Posterior cingulate gyrus (tissue), 11 donors: ENCODE results near the gene DUSP16.
"Not testable (repeated sequence)": the region's sequence is repeated elsewhere in the genome, so short reads cannot be mapped to it uniquely, and the experiment has no call there.

Experiments
- DNase-seq, 10 donors: peaks; one replicate each; pipeline versions ENCODE4 v3.0.0 to v3.0.0-alpha.2; 2020 to 2021; ENCODE audit warnings: mixed read lengths in 3 of 10
- intact Hi-C: fragments of 100-400 bp; cut with DNase I; formaldehyde crosslinking; loops from one replicate; pipeline ENCODE4 v1.15.1; 2023

Gene DUSP16

DNA sequence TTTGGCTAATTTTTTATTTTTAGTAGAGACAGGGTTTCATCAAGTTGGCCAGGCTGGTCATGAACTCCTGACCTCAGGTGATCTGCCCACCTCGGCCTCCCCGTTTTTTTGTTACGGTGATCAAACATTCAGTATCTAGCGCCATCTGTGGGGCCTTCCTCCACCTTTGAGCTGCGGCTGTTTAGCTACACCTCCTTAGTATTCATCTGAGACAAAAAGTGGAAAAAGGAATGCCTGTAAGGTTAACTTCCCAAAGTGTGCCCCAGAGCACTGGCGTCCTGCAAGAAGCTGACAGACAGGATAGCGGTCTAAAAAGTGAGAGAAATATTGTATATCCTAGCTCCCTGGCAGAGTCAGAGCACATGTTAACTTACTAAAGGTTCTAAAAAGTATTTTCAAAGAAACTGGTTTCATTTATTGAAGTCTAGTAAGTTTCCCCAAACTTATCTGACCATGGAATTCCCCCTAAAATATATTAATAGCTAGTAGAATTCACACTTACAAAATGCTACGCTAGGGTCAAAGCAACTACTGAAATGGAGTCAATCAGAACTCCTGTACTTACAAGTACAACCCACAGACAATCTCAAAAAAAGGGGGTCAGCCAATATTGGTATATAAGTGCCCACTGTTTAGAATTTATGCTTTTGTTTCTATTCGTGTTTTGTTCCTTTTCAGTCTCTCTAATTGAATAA is 59.1 kb downstream of the DUSP16 start:
- no peak for DNase-seq
- intact Hi-C loops = no loop called here

DNA sequence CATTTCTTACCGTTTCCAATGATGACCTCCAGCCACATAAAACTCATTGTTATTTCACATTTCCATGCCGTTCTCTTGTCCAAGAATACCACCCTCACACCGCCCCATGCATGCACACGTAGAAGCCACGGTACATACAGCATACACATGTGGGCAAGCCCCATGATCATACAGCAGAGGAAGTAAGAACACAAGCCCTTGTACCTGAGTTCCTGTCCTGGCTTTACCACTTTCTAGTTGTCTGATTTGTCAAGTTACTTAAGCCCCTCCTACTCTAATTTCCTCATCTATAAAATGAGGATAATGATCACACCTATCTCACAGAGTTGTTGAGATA is 59.9 kb downstream of the DUSP16 start:
- intact Hi-C loops = no loop called here

GRCh38 chr12:12502130-12502814 is 60.4 kb downstream of the DUSP16 start:
- DNase-seq, intact Hi-C loops: not testable (repeated sequence)

More for the DNA sequence above, 59.9 kb downstream of the DUSP16 start:
- DNase-seq = no peak

DNA sequence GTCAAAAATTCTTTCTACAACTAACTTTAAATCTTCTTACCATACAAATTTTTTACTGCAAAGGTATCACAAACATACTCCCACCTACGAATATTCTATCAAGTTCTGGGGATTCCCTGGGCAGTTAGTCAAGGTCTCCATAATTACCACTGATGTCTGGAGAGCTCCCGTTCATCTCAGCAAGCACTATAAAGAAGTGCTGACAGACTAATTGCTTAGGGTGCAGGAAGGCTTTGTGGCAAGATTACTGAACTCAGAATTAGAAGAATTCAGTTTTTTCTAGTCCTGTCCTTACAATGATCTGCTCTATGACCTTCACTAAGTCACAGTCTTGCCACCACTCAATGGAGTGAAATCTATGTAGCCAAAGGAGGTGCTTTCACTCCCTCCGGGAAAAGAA is 61.5 kb downstream of the DUSP16 start:
- intact Hi-C loops = no loop called here
- DNase-seq = no peak

GRCh38 chr12:12499909-12500604 is 62.6 kb downstream of the DUSP16 start:
- intact Hi-C loops = no loop called here
- no peak for DNase-seq

- no peak for DNase-seq
- intact Hi-C loops = no loop called here
Measured at GRCh38 chr12:12498210-12498609, 64.5 kb downstream of the DUSP16 start.

GRCh38 chr12:12495536-12495935 is 67.1 kb downstream of the DUSP16 start:
- intact Hi-C loops = no loop called here

DNA sequence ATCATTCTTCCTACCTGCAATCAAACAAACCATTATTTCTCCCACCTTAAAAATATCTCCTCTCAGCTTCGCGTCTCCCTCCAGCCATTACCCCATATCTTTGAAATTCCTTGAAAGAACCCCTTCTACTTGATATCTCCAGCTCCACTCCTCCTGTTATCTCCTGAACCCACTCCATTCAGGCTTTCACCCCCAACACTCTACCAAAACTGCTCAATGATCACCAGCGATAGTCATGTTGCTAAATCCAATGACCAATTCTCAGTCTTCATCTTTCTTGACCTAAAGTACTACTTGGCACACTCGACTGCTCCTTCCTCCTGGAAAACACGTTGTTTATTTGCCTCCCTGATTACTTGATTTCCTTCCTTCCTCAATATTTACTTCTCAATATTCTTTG is 70.1 kb downstream of the DUSP16 start:
- no peak for DNase-seq
- intact Hi-C loops = no loop called here

More at GRCh38 chr12:12495536-12495935, 67.1 kb downstream of the DUSP16 start:
- DNase-seq = no peak

DNA sequence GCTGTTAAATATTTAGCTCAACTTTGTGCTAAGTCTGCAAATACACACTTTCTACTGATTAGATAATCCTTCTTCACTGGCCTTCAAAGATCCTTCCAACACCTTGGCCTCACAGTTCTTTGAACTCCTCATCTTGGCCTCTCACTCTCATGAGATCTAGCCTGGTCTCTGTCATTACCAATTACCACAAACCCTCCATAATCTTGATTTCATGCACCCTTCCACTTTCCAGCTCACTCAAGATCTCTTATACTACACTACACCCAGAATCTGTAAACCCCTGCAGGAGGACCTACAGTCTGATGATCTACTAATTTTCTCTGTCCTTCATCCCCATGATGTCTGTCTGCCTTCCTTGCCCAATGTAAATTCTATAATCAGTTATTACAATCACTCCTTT is 71.1 kb downstream of the DUSP16 start:
- no peak for DNase-seq
- intact Hi-C loops = no loop called here

GRCh38 chr12:12488823-12489550 is 73.7 kb downstream of the DUSP16 start:
- DNase-seq = no peak
- intact Hi-C loops = loop anchor here (10.0 kb wide), 1 partner anchor 94 kb away; no protein-coding TSS in a partner anchor

GRCh38 chr12:12488296-12488695 is 74.4 kb downstream of the DUSP16 start:
- intact Hi-C loops = loop anchor here (10.0 kb wide), 1 partner anchor 93 kb away; no protein-coding TSS in a partner anchor

DNA sequence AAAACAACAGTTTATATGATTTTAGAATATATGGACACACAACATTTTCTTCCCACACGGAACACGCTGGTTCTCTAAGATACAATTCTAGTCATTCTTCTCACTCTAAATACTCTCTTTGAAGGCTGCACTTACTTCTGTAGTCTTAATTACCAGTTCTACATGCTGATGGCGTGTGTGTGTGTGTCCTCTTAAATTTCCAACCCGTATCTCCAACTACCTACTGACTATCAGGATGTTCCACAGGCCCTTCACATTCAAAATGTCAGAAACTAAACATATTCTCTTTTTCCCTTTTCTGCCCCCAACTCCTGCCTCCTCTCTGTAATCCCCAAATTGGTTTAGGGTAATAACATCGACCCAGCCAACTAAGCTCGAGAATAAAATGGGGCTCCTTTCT is 75.2 kb downstream of the DUSP16 start:
- intact Hi-C loops = loop anchor here (10.0 kb wide), 1 partner anchor 93 kb away; no protein-coding TSS in a partner anchor
- no peak for DNase-seq

More at GRCh38 chr12:12488296-12488695, 74.4 kb downstream of the DUSP16 start:
- peak in 2 of 10 donors; percentile 21 to 83 for DNase-seq

DNA sequence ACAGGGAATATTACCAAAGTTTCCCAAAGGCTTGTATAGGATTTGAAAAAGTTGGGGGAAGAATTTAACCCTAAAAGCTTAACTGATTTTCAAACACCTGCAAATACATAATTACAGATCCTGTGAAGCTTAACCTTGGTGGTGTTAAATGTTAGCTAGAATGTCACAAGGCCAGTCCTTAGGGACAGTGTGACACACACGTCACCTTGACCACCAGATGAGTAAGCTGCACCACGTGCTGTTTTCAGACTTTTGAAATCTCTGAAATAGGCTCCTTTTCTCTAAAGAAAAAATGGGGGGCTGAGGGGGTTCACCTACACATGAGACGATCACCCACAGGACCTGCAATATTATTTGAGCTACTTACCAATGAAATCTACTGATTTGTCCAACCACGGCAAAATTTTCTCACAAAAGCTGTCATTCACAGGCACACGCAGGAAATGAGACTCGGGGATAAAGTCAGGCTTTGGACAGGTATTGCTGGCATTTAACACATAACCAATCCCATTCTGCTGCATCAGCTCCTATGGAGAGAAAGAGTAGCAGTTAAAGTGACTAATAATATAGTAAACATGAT is 75.9 kb downstream of the DUSP16 start:
- intact Hi-C loops = loop anchor here (10.0 kb wide), 1 partner anchor 92 kb away; no protein-coding TSS in a partner anchor
- no peak for DNase-seq

GRCh38 chr12:12483438-12483837 is 79.2 kb downstream of the DUSP16 start:
- no peak for DNase-seq

GRCh38 chr12:12482959-12483358 is 79.7 kb downstream of the DUSP16 start:
- intact Hi-C loops = loop anchor here (10.0 kb wide), 1 partner anchor 88 kb away; no protein-coding TSS in a partner anchor
- no peak for DNase-seq

More at GRCh38 chr12:12483438-12483837, 79.2 kb downstream of the DUSP16 start:
- intact Hi-C loops = loop anchor here (10.0 kb wide), 1 partner anchor 89 kb away; no protein-coding TSS in a partner anchor

- intact Hi-C loops = loop anchor here (10.0 kb wide), 1 partner anchor 87 kb away; no protein-coding TSS in a partner anchor
- no peak for DNase-seq
Measured at GRCh38 chr12:12482150-12482761, 80.4 kb downstream of the DUSP16 start.

DNA sequence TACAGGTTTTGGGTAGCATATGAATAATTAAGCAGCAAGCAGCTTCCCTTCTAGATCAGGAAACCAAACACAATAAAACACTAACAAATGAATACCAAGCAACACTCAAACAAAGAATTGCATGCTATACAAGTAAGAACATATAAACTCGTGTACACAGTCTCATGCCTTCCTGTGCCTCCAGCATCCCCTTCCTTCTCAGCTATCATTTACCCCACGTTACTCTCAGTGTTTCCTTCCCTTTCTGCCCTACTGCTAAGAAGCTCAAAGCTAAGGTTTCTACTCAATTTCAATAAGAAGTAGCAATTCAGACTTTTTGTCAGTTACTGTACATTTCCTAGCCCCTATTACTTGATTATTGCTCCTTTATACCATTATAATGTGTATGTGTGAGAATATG is 81.0 kb downstream of the DUSP16 start:
- no peak for DNase-seq
- intact Hi-C loops = loop anchor here (10.0 kb wide), 1 partner anchor 87 kb away; no protein-coding TSS in a partner anchor

DNA sequence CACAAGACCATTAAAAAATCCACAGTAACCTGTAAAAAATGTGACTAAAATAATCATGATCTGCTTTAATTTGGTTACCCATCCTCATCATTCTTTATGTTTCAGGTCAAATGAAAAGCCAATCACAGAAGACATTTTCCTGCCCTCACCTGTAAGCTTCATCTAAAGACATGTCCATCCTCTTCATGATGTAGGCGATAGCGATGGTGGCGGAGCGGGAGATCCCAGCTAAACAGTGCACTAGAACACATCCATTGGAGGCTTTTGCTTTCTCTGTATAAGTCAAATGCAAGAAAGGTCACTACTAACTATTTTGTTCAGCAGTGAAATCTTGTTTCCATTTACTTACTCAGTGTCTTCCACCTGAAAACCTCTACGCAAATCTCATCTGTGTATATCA is 82.6 kb downstream of the DUSP16 start:
- DNase-seq = no peak
- intact Hi-C loops = loop anchor here (10.0 kb wide), 1 partner anchor 85 kb away; no protein-coding TSS in a partner anchor

DNA sequence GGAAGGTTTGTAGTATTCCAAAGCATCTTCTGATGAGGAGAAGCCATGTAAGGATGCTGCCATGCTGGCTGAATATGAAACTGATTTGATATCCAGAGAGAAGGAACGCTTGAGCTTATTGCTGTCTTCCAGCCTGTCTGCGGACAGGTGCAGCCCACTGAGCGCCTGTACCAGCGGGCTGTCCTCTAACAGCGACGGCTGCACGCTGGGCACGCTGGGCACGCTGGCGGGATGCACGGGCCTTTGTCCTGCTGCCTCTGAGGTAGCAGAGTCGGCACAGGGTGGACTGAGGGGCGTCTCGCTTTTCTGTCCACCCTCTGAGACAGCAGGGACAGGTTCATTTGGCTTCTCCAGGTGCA is 85.2 kb downstream of the DUSP16 start:
- intact Hi-C loops = loop anchor here (5.0 kb wide), 2 partner anchors 35 to 85 kb away; partner anchors contain the start of gene DUSP16
- DNase-seq = peak in 2 of 10 donors; percentile 44 to 83
